ENCODE data around the gene FOXE3. TPM values are rescaled to one million over a fixed set of nuclear protein-coding genes. Genes with fewer than 3 reads are reported as not detected.
A peak's percentile ranks its signal among the peaks of the same experiment; 100 is the strongest.

FOXE3 gene
- total and polyA plus RNA-seq, 2 donors (not counting 1 experiment from before 2014, with no cell fraction given) = not detected

GRCh38 chr1:47445823-47446550 is 29.9 kb downstream of the FOXE3 start:
- Histone ChIP-seq H3K4me1 (ENCODE audit: control insufficient read depth, extremely low read depth, insufficient read depth, low read length) (no peaks in the 10 kb centered on the region), H3K79me2 (ENCODE audit: control insufficient read depth, insufficient read depth, low read length) (no peaks in the 10 kb centered on the region), H3K27ac (ENCODE audit: insufficient read depth, low read length) (no peak overlapping the region), H3K27me3 (ENCODE audit: control insufficient read depth, insufficient read depth, low read length) (peaks cover 51% of the 10 kb centered on the region), H3K9ac (ENCODE audit: insufficient read depth, low read length) (no peak overlapping the region), H3K9me3 (ENCODE audit: control insufficient read depth, insufficient read depth, low read depth, low read length) (no peaks in the 10 kb centered on the region), H3K4me3 (replicated peaks in 1 of 4; ENCODE audit: control extremely low read depth in 1 of 4, insufficient read depth in 1 of 4, low read depth in 3 of 4, low read length in 4 of 4) (no peak overlapping the region), H3K36me3 (ENCODE audit: control insufficient read depth, insufficient read depth, low read length) (no peaks in the 10 kb centered on the region), H3K4me2 (ENCODE audit: extremely low read depth, insufficient read depth, low read length) (no peak overlapping the region), H4K20me1 (ENCODE audit: control insufficient read depth, extremely low read depth, insufficient read depth, low read length) (no peaks in the 10 kb centered on the region), H2AFZ (ENCODE audit: low read length) (no peak overlapping the region)
- DNase-seq (ENCODE audit: low read depth in 2 of 2) = no peak
- TF ChIP-seq CTCF (conservative IDR thresholded peaks at IDR 0.05 in 1 of 2, IDR thresholded peaks at IDR 0.05 in 1 of 2; ENCODE audit: low read depth in 1 of 2, low read length in 2 of 2) (no peak), EZH2 (IDR thresholded peaks at IDR 0.05; ENCODE audit: low read length, missing control alignments) (peak; percentile 56)

DNA sequence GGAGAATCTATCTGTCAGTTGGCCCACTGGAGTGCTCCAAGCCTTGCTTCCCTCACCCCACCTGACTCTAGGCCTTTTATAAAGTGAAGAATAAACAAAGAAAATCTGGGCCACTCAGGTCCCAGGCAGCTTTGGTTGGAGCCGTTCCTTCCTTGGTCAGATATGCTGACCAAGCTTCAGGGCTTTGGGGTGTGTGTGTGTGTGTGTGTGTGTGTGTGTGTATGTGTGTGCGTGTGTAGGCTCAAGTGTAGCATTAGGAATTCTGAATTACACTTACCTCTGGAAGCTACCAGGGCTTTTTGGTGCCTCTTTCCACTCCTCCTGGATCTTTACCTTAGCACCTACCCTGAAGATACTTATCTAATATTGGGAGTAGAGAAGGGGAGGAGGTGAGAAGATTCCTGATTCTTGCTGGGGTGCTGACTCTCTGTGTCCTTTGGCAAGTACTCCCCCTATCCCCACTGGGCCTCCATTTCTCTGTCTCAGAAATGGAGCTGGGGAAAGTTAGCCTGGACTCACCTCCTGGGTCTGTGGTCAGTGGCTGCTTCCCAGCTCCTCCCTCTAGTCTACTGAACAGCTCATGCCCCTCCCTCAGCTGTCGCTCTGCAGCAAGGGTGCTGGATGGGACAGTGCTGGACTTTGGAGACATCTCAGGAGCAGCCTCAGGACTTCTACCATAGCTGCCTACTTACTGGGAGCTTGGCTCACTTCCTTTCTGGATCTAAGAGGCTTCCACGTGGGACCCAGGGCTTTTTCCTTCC is 32.6 kb downstream of the FOXE3 start:
- no peak for TF ChIP-seq CTCF (conservative IDR thresholded peaks at IDR 0.05 in 1 of 2, IDR thresholded peaks at IDR 0.05 in 1 of 2; ENCODE audit: low read depth in 1 of 2, low read length in 2 of 2)
- TF ChIP-seq EZH2 (IDR thresholded peaks at IDR 0.05; ENCODE audit: low read length, missing control alignments) = no peak
- H3K36me3 ChIP-seq (ENCODE audit: control insufficient read depth, insufficient read depth, low read length) = no peaks in the 10 kb centered on the region

GRCh38 chr1:47449822-47450552 is 33.9 kb downstream of the FOXE3 start:
- no peak overlapping the region for H3K4me3 ChIP-seq (replicated peaks in 1 of 4; ENCODE audit: control extremely low read depth in 1 of 4, insufficient read depth in 1 of 4, low read depth in 3 of 4, low read length in 4 of 4)
- H3K36me3 ChIP-seq (ENCODE audit: control insufficient read depth, insufficient read depth, low read length) = no peaks in the 10 kb centered on the region
- peaks cover 34% of the 10 kb centered on the region for H3K27me3 ChIP-seq (ENCODE audit: control insufficient read depth, insufficient read depth, low read length)
- H3K4me1 ChIP-seq (ENCODE audit: control insufficient read depth, extremely low read depth, insufficient read depth, low read length) = no peaks in the 10 kb centered on the region
- H3K9ac ChIP-seq (ENCODE audit: insufficient read depth, low read length) = no peak overlapping the region
- H4K20me1 ChIP-seq (ENCODE audit: control insufficient read depth, extremely low read depth, insufficient read depth, low read length) = no peaks in the 10 kb centered on the region
- no peak overlapping the region for H3K27ac ChIP-seq (ENCODE audit: insufficient read depth, low read length)
- no peaks in the 10 kb centered on the region for H3K9me3 ChIP-seq (ENCODE audit: control insufficient read depth, insufficient read depth, low read depth, low read length)
- DNase-seq (ENCODE audit: low read depth in 2 of 2) = no peak
- H3K79me2 ChIP-seq (ENCODE audit: control insufficient read depth, insufficient read depth, low read length) = no peaks in the 10 kb centered on the region
- H3K4me2 ChIP-seq (ENCODE audit: extremely low read depth, insufficient read depth, low read length) = no peak overlapping the region
- TF ChIP-seq EZH2 (IDR thresholded peaks at IDR 0.05; ENCODE audit: low read length, missing control alignments) (no peak), CTCF (conservative IDR thresholded peaks at IDR 0.05 in 1 of 2, IDR thresholded peaks at IDR 0.05 in 1 of 2; ENCODE audit: low read depth in 1 of 2, low read length in 2 of 2) (peak; percentile 30 to 35)
- no peak overlapping the region for H2AFZ ChIP-seq (ENCODE audit: low read length)

More for the DNA sequence above, 32.6 kb downstream of the FOXE3 start:
- Histone ChIP-seq H3K4me1 (ENCODE audit: control insufficient read depth, extremely low read depth, insufficient read depth, low read length) (no peaks in the 10 kb centered on the region), H3K9ac (ENCODE audit: insufficient read depth, low read length) (no peak overlapping the region), H3K27ac (ENCODE audit: insufficient read depth, low read length) (no peak overlapping the region), H3K27me3 (ENCODE audit: control insufficient read depth, insufficient read depth, low read length) (peaks cover 45% of the 10 kb centered on the region), H3K4me2 (ENCODE audit: extremely low read depth, insufficient read depth, low read length) (no peak overlapping the region), H3K4me3 (replicated peaks in 1 of 4; ENCODE audit: control extremely low read depth in 1 of 4, insufficient read depth in 1 of 4, low read depth in 3 of 4, low read length in 4 of 4) (no peak overlapping the region), H3K9me3 (ENCODE audit: control insufficient read depth, insufficient read depth, low read depth, low read length) (no peaks in the 10 kb centered on the region), H4K20me1 (ENCODE audit: control insufficient read depth, extremely low read depth, insufficient read depth, low read length) (no peaks in the 10 kb centered on the region), H3K79me2 (ENCODE audit: control insufficient read depth, insufficient read depth, low read length) (no peaks in the 10 kb centered on the region), H2AFZ (ENCODE audit: low read length) (no peak overlapping the region)
- no peak for DNase-seq (ENCODE audit: low read depth in 2 of 2)

All from fibroblast of lung (primary cell).